GM13976 (cell line): Measurements from ENCODE around the gene GALNT9.

Experiments used
- DNase-seq: peaks from one replicate; pipeline ENCODE4 v3.0.0; 2012; ENCODE audit warnings: low spot score
- in situ Hi-C: fragments of 300-500 bp; cut with MboI; formaldehyde crosslinking; loops from one replicate; pipeline ENCODE4 v1.12.0; 2022; ENCODE audit warnings: low sequenced_read_pairs, mixed read lengths, inconsistent platforms; ENCODE audit not compliant: unreplicated experiment
- TF ChIP-seq, protein P1 (sequence below): IDR thresholded peaks from 2 replicates; pipeline ENCODE4 v1.5.1; 2012; ENCODE audit warnings: borderline replicate concordance, mild to moderate bottlenecking; ENCODE audit not compliant: insufficient read depth; ENCODE audit errors: extremely low read depth, missing control alignments, control extremely low read depth

The GALNT9 gene

DNA sequence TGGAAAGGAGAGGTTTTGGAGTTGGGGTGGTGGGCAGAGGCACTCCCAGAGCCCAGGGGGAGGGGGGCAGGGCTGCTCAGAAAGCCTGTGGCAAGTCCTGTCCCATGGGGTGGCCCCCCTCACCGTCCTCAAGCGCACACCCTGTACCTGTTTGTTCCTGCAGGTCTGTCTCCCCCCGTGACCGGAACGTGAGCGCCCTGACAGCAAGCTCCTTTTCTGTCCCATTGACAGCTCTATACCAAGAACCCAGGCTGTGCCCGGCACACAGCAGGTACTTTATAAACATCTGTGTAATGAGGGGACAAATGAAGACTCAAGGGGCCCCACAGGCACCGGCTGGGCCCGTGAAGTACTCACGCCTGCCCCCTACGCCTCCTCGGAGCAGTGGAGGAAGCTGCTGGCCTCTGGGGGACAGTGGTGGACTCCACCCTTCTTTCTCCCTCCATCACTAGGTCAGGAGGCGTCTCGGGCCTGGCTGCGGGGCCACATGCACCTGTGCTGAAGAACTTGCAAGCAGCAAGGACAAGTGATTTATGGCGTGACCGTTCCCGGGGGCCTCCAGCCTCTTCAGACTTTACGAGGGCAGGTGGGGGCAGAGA, 65.8 kb downstream of the GALNT9 start:
- in situ Hi-C loops = no loop called here
- DNase-seq = no peak
- TF ChIP-seq, protein P1, sequence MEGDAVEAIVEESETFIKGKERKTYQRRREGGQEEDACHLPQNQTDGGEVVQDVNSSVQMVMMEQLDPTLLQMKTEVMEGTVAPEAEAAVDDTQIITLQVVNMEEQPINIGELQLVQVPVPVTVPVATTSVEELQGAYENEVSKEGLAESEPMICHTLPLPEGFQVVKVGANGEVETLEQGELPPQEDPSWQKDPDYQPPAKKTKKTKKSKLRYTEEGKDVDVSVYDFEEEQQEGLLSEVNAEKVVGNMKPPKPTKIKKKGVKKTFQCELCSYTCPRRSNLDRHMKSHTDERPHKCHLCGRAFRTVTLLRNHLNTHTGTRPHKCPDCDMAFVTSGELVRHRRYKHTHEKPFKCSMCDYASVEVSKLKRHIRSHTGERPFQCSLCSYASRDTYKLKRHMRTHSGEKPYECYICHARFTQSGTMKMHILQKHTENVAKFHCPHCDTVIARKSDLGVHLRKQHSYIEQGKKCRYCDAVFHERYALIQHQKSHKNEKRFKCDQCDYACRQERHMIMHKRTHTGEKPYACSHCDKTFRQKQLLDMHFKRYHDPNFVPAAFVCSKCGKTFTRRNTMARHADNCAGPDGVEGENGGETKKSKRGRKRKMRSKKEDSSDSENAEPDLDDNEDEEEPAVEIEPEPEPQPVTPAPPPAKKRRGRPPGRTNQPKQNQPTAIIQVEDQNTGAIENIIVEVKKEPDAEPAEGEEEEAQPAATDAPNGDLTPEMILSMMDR = no peak

DNA sequence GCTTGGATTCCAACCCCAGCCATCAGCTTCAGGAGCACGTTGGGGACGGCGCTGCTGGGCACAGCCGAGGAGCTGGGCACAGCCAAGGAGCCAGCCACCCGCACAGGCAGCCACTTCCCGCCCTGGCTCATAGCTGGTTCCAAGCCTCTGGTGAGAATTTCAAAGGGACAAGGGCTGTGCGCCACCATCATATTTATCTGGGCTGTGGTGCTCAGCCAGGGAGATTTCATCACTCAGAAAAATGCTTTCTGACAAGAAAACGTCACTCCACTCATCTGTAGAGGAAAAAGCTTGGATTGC, 66.4 kb downstream of the GALNT9 start:
- TF ChIP-seq, protein P1 = no peak
- no peak for DNase-seq
- in situ Hi-C loops = no loop called here

DNA sequence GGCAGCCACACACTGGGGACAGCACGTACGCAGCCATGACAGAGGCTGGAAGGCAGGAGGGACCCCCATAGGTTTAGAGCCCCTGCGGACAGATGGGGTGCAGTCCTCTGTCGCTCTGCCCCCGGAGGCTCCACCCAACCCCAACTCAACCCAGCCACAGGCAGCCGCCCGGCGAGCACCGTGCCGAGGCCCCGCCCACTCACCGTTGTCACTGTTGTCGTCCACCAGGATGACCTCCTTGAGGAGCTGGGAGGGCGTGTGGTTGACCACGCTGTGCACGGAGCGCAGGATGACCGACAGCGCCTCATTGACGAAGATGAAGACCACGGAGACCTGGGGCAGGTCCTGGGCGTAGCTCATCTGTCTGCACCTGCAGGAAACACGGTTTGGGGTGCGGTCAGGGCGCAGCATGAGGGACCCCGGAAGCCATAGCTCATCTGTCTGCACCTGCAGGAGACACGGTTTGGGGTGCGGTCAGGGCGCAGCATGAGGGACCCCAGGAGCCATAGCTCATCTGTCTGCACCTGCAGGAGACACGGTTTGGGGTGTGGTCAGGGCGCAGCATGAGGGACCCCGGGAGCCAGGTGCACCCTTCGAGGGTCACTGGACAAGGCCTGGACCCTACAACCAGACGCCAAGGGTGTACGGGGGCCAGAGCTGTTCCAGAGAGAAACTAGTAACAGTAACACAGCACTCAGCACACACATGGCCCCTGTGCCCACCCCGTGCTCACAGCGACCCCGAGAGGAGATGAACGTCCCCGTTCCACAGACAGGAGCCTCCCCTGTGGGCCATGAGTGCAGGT, 66.9 kb downstream of the GALNT9 start:
- TF ChIP-seq, protein P1 = no peak
- in situ Hi-C loops = no loop called here
- DNase-seq = no peak

DNA sequence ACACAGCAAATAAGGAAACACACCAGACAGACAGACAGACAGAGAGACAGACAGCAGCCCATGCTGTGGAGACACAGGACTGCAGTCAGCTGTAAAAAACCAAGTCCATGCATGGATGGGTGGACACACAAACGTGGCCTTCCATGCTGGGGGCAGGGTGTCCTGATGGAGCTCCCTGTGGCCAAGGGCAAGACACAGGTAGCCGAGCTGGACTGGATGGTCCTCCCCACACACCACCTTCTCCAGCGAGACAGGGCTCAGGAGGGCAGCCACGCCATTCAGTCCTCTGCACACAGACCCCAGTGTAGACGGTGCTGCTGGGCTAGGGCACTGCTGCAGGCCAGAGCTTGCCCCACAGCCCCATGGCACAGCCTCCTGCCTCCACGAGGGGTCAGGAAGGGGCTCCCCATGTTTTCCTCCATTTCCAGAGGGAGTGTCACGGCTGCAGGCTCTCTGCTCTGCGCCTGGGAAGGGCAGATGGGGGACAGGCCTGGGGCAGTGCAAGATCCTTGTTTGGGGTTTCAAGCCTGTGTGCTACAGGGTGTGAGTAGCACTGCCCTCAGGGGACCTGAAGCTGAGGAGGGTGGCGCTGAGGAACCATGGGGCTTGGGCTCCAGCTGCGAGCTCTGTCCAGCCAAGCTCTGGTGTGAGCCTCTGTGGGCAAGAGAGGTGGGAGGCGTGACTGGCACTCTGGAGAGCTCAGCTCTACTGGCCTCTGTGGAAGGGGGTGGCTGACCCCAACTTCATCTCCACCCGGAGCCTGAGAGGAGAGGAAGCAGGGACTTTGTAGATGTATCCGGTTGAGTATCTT, 67.9 kb downstream of the GALNT9 start:
- in situ Hi-C loops = no loop called here
- no peak for DNase-seq
- TF ChIP-seq, protein P1 = no peak

DNA sequence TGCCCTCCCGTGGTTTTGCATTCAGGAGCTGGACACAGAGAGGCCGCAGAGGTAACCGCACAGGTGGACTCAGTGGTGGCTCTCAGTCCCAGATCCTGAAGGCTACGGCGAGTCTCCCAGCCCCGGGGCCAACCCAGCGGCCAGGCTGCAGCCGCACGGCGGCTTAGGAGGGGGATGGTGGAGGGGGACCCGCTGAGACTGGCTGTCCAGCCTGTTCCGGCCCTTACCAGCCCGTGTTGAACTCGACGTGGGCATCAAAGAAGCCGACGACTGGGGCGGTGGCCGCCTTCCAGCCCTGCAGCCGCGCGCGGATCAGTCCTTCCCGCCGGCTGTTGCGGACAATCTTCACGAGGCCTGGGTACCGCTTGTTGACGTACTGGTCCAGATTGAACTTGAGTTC, 68.7 kb downstream of the GALNT9 start:
- in situ Hi-C loops = no loop called here
- DNase-seq = no peak
- TF ChIP-seq, protein P1 = no peak

DNA sequence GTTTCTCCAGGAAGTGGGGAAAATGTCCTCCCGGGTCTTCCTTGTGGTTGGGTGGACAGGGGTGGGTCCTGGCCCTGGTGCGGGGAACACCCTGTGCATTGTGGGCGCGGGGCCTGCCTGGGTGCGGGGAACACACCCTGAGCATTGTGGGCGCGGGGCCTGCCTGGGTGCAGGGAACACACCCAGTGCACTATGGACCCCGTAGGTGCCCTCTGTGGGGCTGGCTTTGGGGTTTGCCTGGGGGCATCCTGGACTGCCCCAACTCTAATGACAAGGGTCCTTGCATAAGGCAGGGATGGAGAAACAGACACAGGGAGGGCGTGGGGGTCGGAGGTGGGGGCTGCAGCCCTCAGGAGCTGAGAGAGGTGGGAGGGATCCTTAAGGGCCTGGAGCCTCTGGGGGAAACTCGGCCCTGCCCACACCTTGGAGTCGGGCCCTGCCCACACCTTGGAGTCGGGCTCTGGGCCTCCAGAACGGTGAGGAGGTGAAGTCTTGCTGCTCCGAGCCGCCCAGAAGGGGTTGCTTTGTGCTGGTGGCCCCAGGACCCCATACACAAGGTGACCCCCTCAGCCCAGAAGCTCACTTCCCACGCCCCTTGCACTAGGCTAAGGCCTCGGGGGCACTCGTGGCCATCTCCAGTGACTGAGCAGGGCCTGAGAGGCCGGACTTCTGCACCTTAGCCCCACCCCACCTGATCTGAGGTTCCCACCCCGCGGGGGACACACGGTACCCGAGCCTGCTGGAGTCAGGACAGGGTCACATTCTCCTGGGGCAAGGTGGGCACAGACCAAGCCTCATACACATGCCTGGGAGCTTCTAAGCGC, 69.3 kb downstream of the GALNT9 start:
- no peak for DNase-seq
- TF ChIP-seq, protein P1 = no peak
- in situ Hi-C loops = no loop called here
